IMR-90 (cell line): Measurements from ENCODE around the gene DGKG. TPM values are rescaled to one million over a fixed set of nuclear protein-coding genes. Genes with fewer than 3 reads are reported as not detected.

ENCODE experiments used
- ATAC-seq: fragments of 200-7000 bp; cut with Tn5 transposase; 2 replicates; pipeline ENCODE4 v1.9.1; 2020; ENCODE audit warnings: low read depth, mild to moderate bottlenecking, moderate library complexity
- BruUV-seq: library from RNA; stranded (reverse); fragments of 400-500 nt; replicated peaks from 2 replicates; lab custom pipeline; 2021; lab: Mats Ljungman, UMichigan
- CTCF ChIA-PET: fragments of 300-600 bp; formaldehyde crosslinking; extraction: SDS; loops from one replicate; lab custom pipeline; 2021; ENCODE audit warnings: antibody characterized with exemption; lab: Yijun Ruan, JAX
- POLR2A ChIA-PET: fragments of 300-600 bp; sonication (Branson Sonifier 250); formaldehyde crosslinking; loops from one replicate; lab custom pipeline; 2022; ENCODE audit warnings: antibody characterized with exemption; ENCODE audit not compliant: unreplicated experiment; lab: Charles Lee
- DNase-seq: peaks from one replicate; pipeline ENCODE4 v3.0.0; 2013
- H2AFZ ChIP-seq: replicated peaks from 2 replicates; pipeline ENCODE3; 2013; ENCODE audit warnings: low read length, mild to moderate bottlenecking; ENCODE audit not compliant: poor library complexity
- H2AK5ac ChIP-seq: 2 replicates; pipeline ENCODE4 v1.6.1; 2013; ENCODE audit warnings: low read depth, low read length, inconsistent platforms
- H2AK9ac ChIP-seq: replicated peaks from 2 replicates; pipeline ENCODE3; 2013; ENCODE audit warnings: mild to moderate bottlenecking, low read depth, low read length, moderate library complexity; ENCODE audit not compliant: poor library complexity
- H2BK120ac ChIP-seq: 2 replicates; pipeline ENCODE4 v1.6.1; 2013; ENCODE audit warnings: low read depth, low read length, inconsistent platforms
- H2BK15ac ChIP-seq: 3 replicates; pipeline ENCODE4 v1.6.1; 2013; ENCODE audit warnings: low read depth, low read length, inconsistent platforms
- H2BK20ac ChIP-seq: 2 replicates; pipeline ENCODE4 v1.6.1; 2013; ENCODE audit warnings: low read depth, mild to moderate bottlenecking, inconsistent platforms, low read length, moderate library complexity
- H2BK5ac ChIP-seq: 2 replicates; pipeline ENCODE4 v1.6.1; 2013; ENCODE audit warnings: mild to moderate bottlenecking, low read depth, low read length, inconsistent platforms; ENCODE audit not compliant: poor library complexity, severe bottlenecking
- H3K14ac ChIP-seq: replicated peaks from 2 replicates; pipeline ENCODE4 v1.6.1; 2013; ENCODE audit warnings: low read depth, low read length, inconsistent platforms
- H3K18ac ChIP-seq: 2 replicates; pipeline ENCODE4 v1.6.1; 2013; ENCODE audit warnings: low read depth, low read length, control low read depth
- H3K23ac ChIP-seq: 2 replicates; pipeline ENCODE4 v1.6.1; 2013; ENCODE audit warnings: low read depth, low read length, inconsistent platforms
- H3K27ac ChIP-seq: 2 replicates; pipeline ENCODE4 v1.5.1; 2013; ENCODE audit warnings: mild to moderate bottlenecking, control low read depth, low read length; ENCODE audit not compliant: insufficient read depth
- H3K27me3 ChIP-seq: 2 replicates; pipeline ENCODE4 v1.6.1; 2013; ENCODE audit warnings: low read length; ENCODE audit not compliant: control insufficient read depth, insufficient read depth
- H3K36me3 ChIP-seq: 2 replicates; pipeline ENCODE4 v1.6.1; 2013; ENCODE audit warnings: low read length, mixed read lengths; ENCODE audit not compliant: control insufficient read depth, insufficient read depth
- H3K4ac ChIP-seq: 2 replicates; pipeline ENCODE4 v1.6.1; 2013; ENCODE audit warnings: low read depth, low read length, inconsistent platforms
- H3K4me1 ChIP-seq: 2 replicates; pipeline ENCODE4 v1.6.1; 2013; ENCODE audit warnings: low read length, mixed read lengths; ENCODE audit not compliant: control insufficient read depth, insufficient read depth
- H3K4me2 ChIP-seq: 2 replicates; pipeline ENCODE4 v1.6.1; 2013; ENCODE audit warnings: low read depth, mild to moderate bottlenecking, control low read depth, low read length, moderate library complexity
- H3K4me3 ChIP-seq: 2 replicates; pipeline ENCODE4 v1.5.1; 2013; ENCODE audit warnings: low read depth, mild to moderate bottlenecking, control low read depth, low read length, moderate library complexity; ENCODE audit not compliant: insufficient read depth
- H3K56ac ChIP-seq: 2 replicates; pipeline ENCODE4 v1.6.1; 2013; ENCODE audit warnings: low read length, inconsistent platforms; ENCODE audit not compliant: insufficient read depth; ENCODE audit errors: extremely low read depth
- H3K79me1 ChIP-seq, 2 experiments: 2 replicates each; pipeline ENCODE4 v1.6.1; 2013; ENCODE audit warnings: low read length in 2 of 2, inconsistent platforms in 1 of 2, low read depth in 1 of 2
- H3K9ac ChIP-seq: 2 replicates; pipeline ENCODE4 v1.6.1; 2013; ENCODE audit warnings: low read depth, low read length, control low read depth
- H3K9me1 ChIP-seq: 2 replicates; pipeline ENCODE4 v1.6.1; 2013; ENCODE audit warnings: low read length, inconsistent platforms; ENCODE audit not compliant: insufficient read depth
- H3K9me3 ChIP-seq: 2 replicates; pipeline ENCODE4 v1.6.1; 2013; ENCODE audit warnings: low read length; ENCODE audit not compliant: control insufficient read depth, insufficient read depth
- H4K20me1 ChIP-seq: 2 replicates; pipeline ENCODE4 v1.6.1; 2013; ENCODE audit warnings: low read length, inconsistent platforms; ENCODE audit not compliant: insufficient read depth
- H4K5ac ChIP-seq: 2 replicates; pipeline ENCODE4 v1.6.1; 2013; ENCODE audit warnings: mild to moderate bottlenecking, low read depth, low read length, control low read depth
- H4K8ac ChIP-seq, 2 experiments: 2 replicates each; pipeline ENCODE4 v1.6.1; 2013; ENCODE audit warnings: low read depth in 2 of 2, low read length in 2 of 2, control low read depth in 1 of 2, inconsistent platforms in 1 of 2
- H4K91ac ChIP-seq: 2 replicates; pipeline ENCODE4 v1.6.1; 2013; ENCODE audit warnings: low read depth, low read length, inconsistent platforms; ENCODE audit not compliant: insufficient read depth
- BHLHE40 ChIP-seq: fragments of 150-350 bp; IDR thresholded peaks from 2 replicates; pipeline ENCODE4 v1.6.1; 2016; ENCODE audit warnings: mild to moderate bottlenecking, low read depth, low read length
- CHD1 ChIP-seq: IDR thresholded peaks from 2 replicates; pipeline ENCODE4 v1.6.1; 2012; ENCODE audit warnings: low read depth, low read length, improper control_type of control experiment
- CTCF ChIP-seq: conservative IDR thresholded peaks from 2 replicates; pipeline ENCODE4 v1.5.1; 2012; ENCODE audit warnings: mild to moderate bottlenecking, low read depth, low read length, improper control_type of control experiment
- ELK1 ChIP-seq: fragments of 150-350 bp; IDR thresholded peaks from 2 replicates; pipeline ENCODE4 v1.6.1; 2016; ENCODE audit warnings: low read depth, mild to moderate bottlenecking, low read length, moderate library complexity, borderline replicate concordance
- MAFK ChIP-seq: IDR thresholded peaks from 2 replicates; pipeline ENCODE4 v1.6.1; 2012; ENCODE audit warnings: low read depth, low read length, improper control_type of control experiment
- MAZ ChIP-seq: IDR thresholded peaks from 2 replicates; pipeline ENCODE4 v1.6.1; 2012; ENCODE audit warnings: low read depth, mild to moderate bottlenecking, low read length, improper control_type of control experiment, moderate library complexity, borderline replicate concordance
- MXI1 ChIP-seq: IDR thresholded peaks from 2 replicates; pipeline ENCODE4 v1.6.1; 2012; ENCODE audit warnings: low read depth, mild to moderate bottlenecking, low read length, moderate library complexity, borderline replicate concordance
- POLR2A ChIP-seq: IDR thresholded peaks from 2 replicates; pipeline ENCODE4 v1.6.1; 2012; ENCODE audit warnings: mild to moderate bottlenecking, low read depth, low read length
- RAD21 ChIP-seq: IDR thresholded peaks from 2 replicates; pipeline ENCODE4 v1.6.1; 2012; ENCODE audit warnings: low read length, improper control_type of control experiment
- RCOR1 ChIP-seq: IDR thresholded peaks from 2 replicates; pipeline ENCODE4 v1.6.1; 2012; ENCODE audit warnings: mild to moderate bottlenecking, low read length, improper control_type of control experiment; ENCODE audit not compliant: insufficient replicate concordance
- RFX5 ChIP-seq: IDR thresholded peaks from 2 replicates; pipeline ENCODE4 v1.8.0; 2012; ENCODE audit warnings: low read depth, mild to moderate bottlenecking, low read length, moderate library complexity
- WGBS, 2 experiments: methylation state at CpG; one replicate each; pipeline versions ENCODE4 v1.1.5 to v1.1.7; 2013; ENCODE audit warnings: missing lambda C conversion rate in 2 of 2; ENCODE audit not compliant: insufficient read length in 1 of 2; ENCODE audit errors: extremely low coverage in 2 of 2; 5-methylcytosine and 5-hydroxymethylcytosine counted together
- dilution Hi-C: fragments of 300-500 bp; cut with HindIII; formaldehyde crosslinking; loops from one replicate; pipeline ENCODE4 v1.14.3; 2018; ENCODE audit warnings: low sequenced_read_pairs; ENCODE audit not compliant: unreplicated experiment
- in situ Hi-C: fragments of 300-500 bp; cut with MboI; formaldehyde crosslinking; loops from 3 replicates; pipeline ENCODE4 v1.14.3; 2019; ENCODE audit warnings: low sequenced_read_pairs, inconsistent platforms, mixed read lengths
- intact Hi-C: fragments of 100-400 bp; cut with micrococcal nuclease; formaldehyde crosslinking; loops from 2 replicates; pipeline ENCODE4 v1.10.0; 2022
- polyA plus RNA-seq, 3 experiments: library from polyadenylated mRNA; depleted of rRNA; stranded (reverse); fragments of >200 nt; gene quantifications; 2 replicates each; pipeline ENCODE4 v1.2.3, GENCODE V29; 2012; ENCODE audit warnings: low replicate concordance in 1 of 3
- total RNA-seq: library from RNA; depleted of rRNA; stranded (reverse); fragments of >200 nt; gene quantifications from 2 replicates; pipeline ENCODE4 v1.2.3, GENCODE V29; 2012

The DGKG gene
- total and polyA plus RNA-seq, 2 of the 4 experiments (the other 2 are of a cell fraction), result 1.2 to 4.1 TPM

DNA sequence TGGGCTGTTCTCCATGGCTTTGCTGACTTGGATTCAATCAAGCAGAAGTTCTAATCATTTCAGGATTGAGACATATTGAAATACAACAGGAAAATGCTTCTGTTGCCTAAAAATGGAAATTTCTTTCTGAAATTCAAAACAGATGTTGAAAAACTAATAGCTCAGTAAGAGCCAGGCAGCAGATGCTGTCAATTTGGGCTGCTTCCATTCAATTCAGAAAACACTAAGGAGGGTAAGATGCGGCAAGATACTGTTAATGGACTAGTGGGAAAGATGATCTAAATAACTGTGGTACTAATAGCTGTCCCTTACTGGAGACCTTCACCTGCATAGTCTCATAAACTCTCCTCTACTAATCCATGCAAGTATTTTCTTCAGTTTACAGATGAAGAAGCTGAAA lies 53.5 kb downstream of the DGKG start:
- Histone ChIP-seq H3K79me1 (no peaks in the 10 kb centered on the region), H3K56ac (no peak overlapping the region), H3K27me3 (peaks cover 10% of the 10 kb centered on the region), H3K27ac (no peak overlapping the region), H2BK15ac (no peak overlapping the region), H3K9me1 (no peaks in the 10 kb centered on the region), H3K4me3 (no peak overlapping the region), H4K91ac (no peak overlapping the region), H2AK5ac (no peak overlapping the region), H2BK5ac (no peak overlapping the region), H2AK9ac (no peak overlapping the region), H3K36me3 (no peaks in the 10 kb centered on the region), H4K8ac (no peak overlapping the region), H3K4ac (no peak overlapping the region), H4K20me1 (no peaks in the 10 kb centered on the region), H2AFZ (no peak overlapping the region), H3K9me3 (no peaks in the 10 kb centered on the region), H3K9ac (no peak overlapping the region), H3K4me2 (no peak overlapping the region), H3K14ac (no peak overlapping the region), H3K18ac (no peak overlapping the region), H2BK20ac (no peak overlapping the region), H3K4me1 (no peaks in the 10 kb centered on the region), H4K5ac (no peak overlapping the region), H2BK120ac (no peak overlapping the region), H3K23ac (no peak overlapping the region)
- BruUV-seq, result no TSS peak
- dilution Hi-C loops, result no loop called here
- no CpG with 5 or more reads among the region's 1 CpG for WGBS, 2 experiments
- TF ChIP-seq BHLHE40 (no peak), POLR2A (no peak), RCOR1 (no peak), CTCF (no peak), MXI1 (no peak), RAD21 (no peak), MAFK (no peak), ELK1 (no peak), RFX5 (no peak), CHD1 (no peak), MAZ (no peak)
- in situ Hi-C loops, result no loop called here
- ChIA-PET POLR2A (interaction anchor here (0.6 kb wide), 1 partner anchor 217 kb away, joined by 3 read pairs; no protein-coding TSS in a partner anchor), CTCF (no interaction called here)
- no peak for ATAC-seq
- DNase-seq, result no peak
- intact Hi-C loops, result no loop called here
